ENCODE data around the gene KRTAP3-2. TPM values are rescaled to one million over a fixed set of nuclear protein-coding genes. Genes with fewer than 3 reads are reported as not detected.

Gene KRTAP3-2
- total RNA-seq, 1 experiment from 2014 or later: not detected

DNA sequence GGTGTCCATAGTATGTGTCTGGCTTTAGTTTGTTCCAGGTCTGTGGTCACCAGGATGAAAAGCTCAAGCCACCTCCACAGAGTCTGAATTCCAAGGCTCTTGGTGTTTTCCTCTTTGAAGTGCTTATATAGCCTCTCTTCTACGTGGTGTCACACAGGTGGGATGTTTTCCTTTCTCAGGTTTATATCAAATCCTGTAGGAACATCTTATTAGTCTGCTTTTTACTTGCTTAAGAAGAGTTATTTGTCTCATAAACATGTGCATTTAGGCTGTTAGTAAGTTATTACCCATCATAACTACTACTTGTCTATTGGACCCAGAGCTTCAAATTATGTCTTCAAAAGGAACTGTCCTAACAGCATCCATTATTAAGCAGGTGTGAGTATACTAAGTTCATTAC, 32.9 kb downstream of the KRTAP3-2 start, which contains the start of gene KRT39:
Gene KRT39, minus strand, starts transcription at position 101 of the 400 bp plus-strand sequence. Its CDS starts 92 bp downstream, at position 9.
- Mint-ChIP-seq H3K36me3 (ENCODE audit: insufficient read depth, unreplicated experiment) (no peaks in the 10 kb centered on the region), H3K9me3 (ENCODE audit: unreplicated experiment) (no peaks in the 10 kb centered on the region), H3K27me3 (ENCODE audit: insufficient read depth, unreplicated experiment) (no peaks in the 10 kb centered on the region), H3K4me1 (ENCODE audit: insufficient read depth, unreplicated experiment) (no peaks in the 10 kb centered on the region), H3K27ac (ENCODE audit: low read depth, unreplicated experiment) (no peak within 1 kb of the TSS), H3K4me3 (ENCODE audit: unreplicated experiment) (no peak within 1 kb of the TSS)
- no peak for DNase-seq (ENCODE audit: unreplicated experiment)
- intact Hi-C loops (cut with micrococcal nuclease): no loop called here
- BruUV-seq (replicated peaks): no TSS peak
- ChIA-PET POLR2A (interaction anchor here (1.1 kb wide), 1 partner anchor 13 kb away, joined by 3 read pairs; no protein-coding TSS in a partner anchor), CTCF (interaction anchor here (1.0 to 1.2 kb wide), 2 partner anchors 14 to 31 kb away, joined by 3 read pairs; no protein-coding TSS in a partner anchor)
- TF ChIP-seq, protein P1, sequence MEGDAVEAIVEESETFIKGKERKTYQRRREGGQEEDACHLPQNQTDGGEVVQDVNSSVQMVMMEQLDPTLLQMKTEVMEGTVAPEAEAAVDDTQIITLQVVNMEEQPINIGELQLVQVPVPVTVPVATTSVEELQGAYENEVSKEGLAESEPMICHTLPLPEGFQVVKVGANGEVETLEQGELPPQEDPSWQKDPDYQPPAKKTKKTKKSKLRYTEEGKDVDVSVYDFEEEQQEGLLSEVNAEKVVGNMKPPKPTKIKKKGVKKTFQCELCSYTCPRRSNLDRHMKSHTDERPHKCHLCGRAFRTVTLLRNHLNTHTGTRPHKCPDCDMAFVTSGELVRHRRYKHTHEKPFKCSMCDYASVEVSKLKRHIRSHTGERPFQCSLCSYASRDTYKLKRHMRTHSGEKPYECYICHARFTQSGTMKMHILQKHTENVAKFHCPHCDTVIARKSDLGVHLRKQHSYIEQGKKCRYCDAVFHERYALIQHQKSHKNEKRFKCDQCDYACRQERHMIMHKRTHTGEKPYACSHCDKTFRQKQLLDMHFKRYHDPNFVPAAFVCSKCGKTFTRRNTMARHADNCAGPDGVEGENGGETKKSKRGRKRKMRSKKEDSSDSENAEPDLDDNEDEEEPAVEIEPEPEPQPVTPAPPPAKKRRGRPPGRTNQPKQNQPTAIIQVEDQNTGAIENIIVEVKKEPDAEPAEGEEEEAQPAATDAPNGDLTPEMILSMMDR (IDR thresholded peaks at IDR 0.05; ENCODE audit: unreplicated experiment): no peak

- DNase-seq (ENCODE audit: unreplicated experiment): peak; percentile 69
- H3K4me1 Mint-ChIP-seq (ENCODE audit: insufficient read depth, unreplicated experiment): peaks cover 6% of the 10 kb centered on the region
- H3K4me3 Mint-ChIP-seq (ENCODE audit: unreplicated experiment): no peak overlapping the region
- H3K9me3 Mint-ChIP-seq (ENCODE audit: unreplicated experiment): no peaks in the 10 kb centered on the region
- no peaks in the 10 kb centered on the region for H3K36me3 Mint-ChIP-seq (ENCODE audit: insufficient read depth, unreplicated experiment)
- H3K27me3 Mint-ChIP-seq (ENCODE audit: insufficient read depth, unreplicated experiment): no peaks in the 10 kb centered on the region
- intact Hi-C loops (cut with micrococcal nuclease): no loop called here
- no TSS peak for BruUV-seq (replicated peaks)
- TF ChIP-seq, protein P1 (IDR thresholded peaks at IDR 0.05; ENCODE audit: unreplicated experiment): peak; percentile 42
- POLR2A ChIA-PET: no interaction called here
- no peak overlapping the region for H3K27ac Mint-ChIP-seq (ENCODE audit: low read depth, unreplicated experiment)
- CTCF ChIA-PET: interaction anchor here (0.6 to 1.7 kb wide), 5 partner anchors 9 to 531 kb away, joined by 3 to 6 read pairs (median 3); no protein-coding TSS in a partner anchor
Observed at GRCh38 chr17:40963838-40964237, 35.9 kb downstream of the KRTAP3-2 start.

DNA sequence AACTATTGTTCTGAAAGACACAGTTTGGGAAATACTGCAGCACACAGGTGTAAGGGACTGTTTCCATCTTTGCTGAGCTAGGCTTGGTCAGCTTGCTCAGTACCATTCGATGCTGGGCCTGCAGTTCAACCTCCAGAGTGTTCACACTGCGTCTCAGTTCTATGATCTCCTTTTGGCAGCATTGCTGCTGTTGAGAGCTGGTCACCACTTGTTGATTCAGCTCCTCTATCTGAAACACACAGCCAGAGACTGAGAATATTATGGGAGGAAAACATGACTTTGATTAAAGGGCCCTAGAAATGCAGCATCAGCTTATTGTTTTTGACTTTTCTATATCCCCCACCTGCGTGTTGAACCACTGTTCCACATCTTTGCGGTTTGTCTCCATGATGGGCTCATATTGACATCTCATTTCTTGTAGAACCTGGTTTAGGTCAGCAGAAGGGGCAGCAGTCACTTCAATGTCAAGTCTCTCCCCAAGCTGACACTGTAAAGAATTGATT, 37.6 kb downstream of the KRTAP3-2 start:
- Mint-ChIP-seq H3K27me3 (ENCODE audit: insufficient read depth, unreplicated experiment) (no peaks in the 10 kb centered on the region), H3K4me3 (ENCODE audit: unreplicated experiment) (no peak overlapping the region), H3K9me3 (ENCODE audit: unreplicated experiment) (no peaks in the 10 kb centered on the region), H3K27ac (ENCODE audit: low read depth, unreplicated experiment) (no peak overlapping the region), H3K36me3 (ENCODE audit: insufficient read depth, unreplicated experiment) (no peaks in the 10 kb centered on the region), H3K4me1 (ENCODE audit: insufficient read depth, unreplicated experiment) (peaks cover 10% of the 10 kb centered on the region)
- POLR2A ChIA-PET: interaction anchor here (0.7 to 0.8 kb wide), 2 partner anchors 15 to 575 kb away, joined by 3 to 5 read pairs; no protein-coding TSS in a partner anchor
- TF ChIP-seq, protein P1 (IDR thresholded peaks at IDR 0.05; ENCODE audit: unreplicated experiment): no peak
- intact Hi-C loops (cut with micrococcal nuclease): no loop called here
- BruUV-seq (replicated peaks): no TSS peak
- CTCF ChIA-PET: interaction anchor here (0.9 to 1.4 kb wide), 3 partner anchors 10 to 715 kb away, joined by 3 to 4 read pairs (median 4); no protein-coding TSS in a partner anchor
- no peak for DNase-seq (ENCODE audit: unreplicated experiment)

- no peak overlapping the region for H3K4me3 Mint-ChIP-seq (ENCODE audit: unreplicated experiment)
- no peaks in the 10 kb centered on the region for H3K36me3 Mint-ChIP-seq (ENCODE audit: insufficient read depth, unreplicated experiment)
- no peaks in the 10 kb centered on the region for H3K9me3 Mint-ChIP-seq (ENCODE audit: unreplicated experiment)
- POLR2A ChIA-PET: no interaction called here
- no peak overlapping the region for H3K27ac Mint-ChIP-seq (ENCODE audit: low read depth, unreplicated experiment)
- TF ChIP-seq, protein P1 (IDR thresholded peaks at IDR 0.05; ENCODE audit: unreplicated experiment): no peak
- H3K27me3 Mint-ChIP-seq (ENCODE audit: insufficient read depth, unreplicated experiment): no peaks in the 10 kb centered on the region
- H3K4me1 Mint-ChIP-seq (ENCODE audit: insufficient read depth, unreplicated experiment): peaks cover 15% of the 10 kb centered on the region
- BruUV-seq (replicated peaks): no TSS peak
- CTCF ChIA-PET: interaction anchor here (0.7 to 1.4 kb wide), 3 partner anchors 9 to 49 kb away, joined by 3 to 4 read pairs (median 3); no protein-coding TSS in a partner anchor
- intact Hi-C loops (cut with micrococcal nuclease): no loop called here
- DNase-seq (ENCODE audit: unreplicated experiment): no peak
Observed at GRCh38 chr17:40961591-40961990, 38.1 kb downstream of the KRTAP3-2 start.

Data from MCF 10A (cell line).